Calu3 (cell line): ENCODE data around the gene ARAF. TPM values are rescaled to one million over a fixed set of nuclear protein-coding genes. Genes with fewer than 3 reads are reported as not detected.

Experiments used
- BruUV-seq: library from RNA; stranded (reverse); fragments of 400-500 nt; replicated peaks from 2 replicates; lab custom pipeline; 2021; lab: Mats Ljungman, UMichigan
- CTCF ChIA-PET: fragments of 300-600 bp; sonication (Branson Sonifier 250); formaldehyde crosslinking; loops from one replicate; lab custom pipeline; 2022; ENCODE audit warnings: antibody characterized with exemption; lab: Charles Lee
- DNase-seq: peaks from one replicate; pipeline ENCODE4 v3.0.0; 2022
- H3K27ac Mint-ChIP-seq: one replicate; pipeline ENCODE4 v1.8.0; 2022; ENCODE audit warnings: mixed read lengths; ENCODE audit not compliant: unreplicated experiment
- H3K27me3 Mint-ChIP-seq: one replicate; pipeline ENCODE4 v1.8.0; 2022; ENCODE audit warnings: mixed read lengths; ENCODE audit not compliant: unreplicated experiment
- H3K36me3 Mint-ChIP-seq: one replicate; pipeline ENCODE4 v1.8.0; 2022; ENCODE audit warnings: mild to moderate bottlenecking, moderate library complexity, mixed read lengths; ENCODE audit not compliant: insufficient read depth, unreplicated experiment
- H3K4me1 Mint-ChIP-seq: one replicate; pipeline ENCODE4 v1.8.0; 2022; ENCODE audit warnings: mild to moderate bottlenecking, low read depth, mixed read lengths; ENCODE audit not compliant: unreplicated experiment
- H3K4me3 Mint-ChIP-seq: one replicate; pipeline ENCODE4 v1.8.0; 2022; ENCODE audit warnings: mild to moderate bottlenecking, low read depth, moderate library complexity, mixed read lengths; ENCODE audit not compliant: unreplicated experiment
- H3K9me3 Mint-ChIP-seq: one replicate; pipeline ENCODE4 v1.8.0; 2022; ENCODE audit warnings: low read depth, mixed read lengths; ENCODE audit not compliant: unreplicated experiment
- CTCF ChIP-seq: fragments of 200-600 bp; IDR thresholded peaks from one replicate; pipeline ENCODE4 v1.8.0; 2022; ENCODE audit warnings: antibody characterized with exemption; ENCODE audit not compliant: unreplicated experiment
- intact Hi-C: fragments of 100-400 bp; cut with micrococcal nuclease; formaldehyde crosslinking; loops from one replicate; pipeline ENCODE4 v1.10.0; 2022; ENCODE audit not compliant: unreplicated experiment
- total RNA-seq: library from RNA; stranded (reverse); gene quantifications from 2 replicates; pipeline ENCODE4 v1.2.3, GENCODE V29; 2022

Gene ARAF
- total RNA-seq, 1 experiment from 2014 or later = 79.2 TPM

GRCh38 chrX:47566841-47567240 is 5.8 kb downstream of the ARAF start:
- Mint-ChIP-seq H3K4me1 (no peaks in the 10 kb centered on the region), H3K27ac (no peak overlapping the region), H3K4me3 (no peak overlapping the region), H3K27me3 (no peaks in the 10 kb centered on the region), H3K9me3 (no peaks in the 10 kb centered on the region), H3K36me3 (peaks cover 46% of the 10 kb centered on the region)
- BruUV-seq = no TSS peak
- intact Hi-C loops = loop anchor here (10.0 kb wide), 2 partner anchors 58 to 88 kb away; partner anchors contain the start of genes CFP, ELK1 and UXT
- no peak for TF ChIP-seq CTCF
- no peak for DNase-seq
- CTCF ChIA-PET = no interaction called here

- TF ChIP-seq CTCF = peak; percentile 33
- CTCF ChIA-PET = no interaction called here
- peaks cover 10% of the 10 kb centered on the region for H3K4me1 Mint-ChIP-seq
- peak; percentile 28 for DNase-seq
- H3K36me3 Mint-ChIP-seq = peaks cover 54% of the 10 kb centered on the region
- intact Hi-C loops = loop anchor here (10.0 kb wide), 2 partner anchors 56 to 86 kb away; partner anchors contain the start of genes CFP, ELK1 and UXT
- no peak overlapping the region for H3K27ac Mint-ChIP-seq
- H3K9me3 Mint-ChIP-seq = no peaks in the 10 kb centered on the region
- no peaks in the 10 kb centered on the region for H3K27me3 Mint-ChIP-seq
- H3K4me3 Mint-ChIP-seq = no peak overlapping the region
- BruUV-seq = no TSS peak
Measured at GRCh38 chrX:47568656-47569295, 7.8 kb downstream of the ARAF start.

GRCh38 chrX:47570794-47571193 is 9.8 kb downstream of the ARAF start:
- CTCF ChIA-PET = no interaction called here
- Mint-ChIP-seq H3K9me3 (no peaks in the 10 kb centered on the region), H3K27me3 (no peaks in the 10 kb centered on the region), H3K4me1 (peaks cover 10% of the 10 kb centered on the region), H3K4me3 (no peak overlapping the region), H3K36me3 (peaks cover 54% of the 10 kb centered on the region), H3K27ac (peak overlapping the region; percentile 18)
- BruUV-seq = no TSS peak
- no peak for TF ChIP-seq CTCF
- intact Hi-C loops = no loop called here
- no peak for DNase-seq

- no peaks in the 10 kb centered on the region for H3K27me3 Mint-ChIP-seq
- peak overlapping the region; percentile 18 for H3K27ac Mint-ChIP-seq
- H3K4me3 Mint-ChIP-seq = no peak overlapping the region
- H3K9me3 Mint-ChIP-seq = no peaks in the 10 kb centered on the region
- BruUV-seq = no TSS peak
- TF ChIP-seq CTCF = no peak
- CTCF ChIA-PET = no interaction called here
- intact Hi-C loops = no loop called here
- DNase-seq = no peak
- H3K4me1 Mint-ChIP-seq = peaks cover 10% of the 10 kb centered on the region
- H3K36me3 Mint-ChIP-seq = peaks cover 54% of the 10 kb centered on the region
Measured at GRCh38 chrX:47571215-47571614, 10.2 kb downstream of the ARAF start.
